Heart right ventricle (tissue), 16 donors: ENCODE results near the gene POLDIP3. TPM values are rescaled to one million over a fixed set of nuclear protein-coding genes. Genes with fewer than 3 reads are reported as not detected.

Experiments used
- ATAC-seq, 8 donors: fragments of 200-7000 bp; cut with Tn5 transposase; one replicate each; pipeline ENCODE4 v1.9.1; 2020; ENCODE audit warnings: mild to moderate bottlenecking in 8 of 8, moderate library complexity in 8 of 8, moderate number of reproducible peaks in 1 of 8
- DNase-seq, 2 donors: peaks; one replicate each; pipeline ENCODE4 v3.0.0-alpha.2; 2020
- H3K27ac ChIP-seq, 10 donors: fragments of 200-600 bp; sonication (generic) in 2 of 10; one replicate each; pipeline versions ENCODE4 v1.5.0 to v1.8.0; 2020 to 2022; ENCODE audit warnings: mild to moderate bottlenecking in 3 of 10
- H3K27me3 ChIP-seq, 7 donors: fragments of 200-600 bp; one replicate each; pipeline ENCODE4 v1.8.0; 2021 to 2022; ENCODE audit warnings: mild to moderate bottlenecking in 2 of 7
- H3K36me3 ChIP-seq, 9 donors: fragments of 200-600 bp; sonication (generic) in 1 of 9; one replicate each; pipeline versions ENCODE4 v1.5.0 to v1.8.0; 2020 to 2022; ENCODE audit warnings: mild to moderate bottlenecking in 2 of 9
- H3K4me1 ChIP-seq, 9 donors: fragments of 200-600 bp; sonication (generic) in 1 of 9; one replicate each; pipeline versions ENCODE4 v1.5.0 to v1.8.0; 2020 to 2022; ENCODE audit warnings: mild to moderate bottlenecking in 4 of 9
- H3K4me3 ChIP-seq, 10 donors: fragments of 200-600 bp; sonication (generic) in 2 of 10; one replicate each; pipeline versions ENCODE4 v1.5.0 to v1.8.0; 2020 to 2022; ENCODE audit warnings: mild to moderate bottlenecking in 7 of 10, moderate library complexity in 2 of 10
- H3K9me3 ChIP-seq, 11 donors: fragments of 200-600 bp in 10 of 11; sonication (generic) in 2 of 11; one replicate each; pipeline versions ENCODE4 v1.5.0 to v1.8.0; 2013 to 2022; ENCODE audit warnings: mild to moderate bottlenecking in 2 of 11, control low read depth in 1 of 11, moderate library complexity in 1 of 11
- WGBS, 2 donors: extraction: QIAGEN DNeasy Blood & Tissue Kit; methylation state at CpG; one replicate each; pipeline ENCODE4 v1.1.7; 2013; ENCODE audit warnings: inconsistent platforms in 1 of 2; 5-methylcytosine and 5-hydroxymethylcytosine counted together
- intact Hi-C, 10 donors: fragments of 100-400 bp; cut with DNase I; formaldehyde crosslinking; loops; one replicate each; pipeline versions ENCODE4 v1.11.1 to v1.14.2; 2022
- polyA plus RNA-seq, 2 donors: library from polyadenylated mRNA; stranded (reverse); fragments of 200-250 nt; gene quantifications; one replicate each; pipeline ENCODE4 v1.2.3, GENCODE V29; 2013
- total RNA-seq, 10 donors: library from RNA; stranded (reverse); fragmentation: NEBNext Ultra II Directional in 3 of 10; extraction: Animal tissue kit (Norgen Biotek cat#: 25700) in 3 of 10; gene quantifications; one replicate each; pipeline versions ENCODE4 v1.2.1 to v1.2.4, GENCODE V29; 2021 to 2023
- TF ChIP-seq, protein P1 (sequence below), 9 donors: fragments of 200-600 bp; sonication (generic) in 2 of 9; IDR thresholded peaks; one replicate each; pipeline versions ENCODE4 v1.5.0 to v1.8.0; 2021 to 2022; ENCODE audit warnings: antibody characterized with exemption in 9 of 9, mild to moderate bottlenecking in 5 of 9, moderate library complexity in 1 of 9
- donor health status: Arrhythmogenic right ventricular cardiomyopathy.
- donor health status: ischemic (EF 13 %, LVEDD 7.1; RV severe dilation, severe dysfunction).
- donor health status: healthy with polysubstance abuse.
- donor health status: DM: no; HTN: yes; CAD: no.
- donor health status: DM: no; HTN: no; CAD: no.
- donor health status: ischemic (EF 25% LVEDD 6.9; RV normal size, moderate dysfunction).
- donor health status: ischemic (EF 25% LVEDD 5.7; RV mildly dilated, moderate dysfunction).
- donor health status: healthy.
- donor health status: DM: yes; HTN: yes; CAD: no.
- donor health status: Ischemic cardiomyopathy.
- donor health status: ischemic (EF 35%, LVEDD 5.7; RV mildly dilated, moderate dysfunction).
- donor health status: nonischemic (EF 11% LVEDD 7.7; RV severe dilation, severe dysfunction).
- donor health status: DM: yes; HTN: yes; CAD: no.
- donor health status: PGD.
- donor health status: ischemic (EF 29% LVEDD 5.4; RV normal size, mild dysfunction).
- donor health status: nonischemic (EF 23%, LVEDD 6.1; RV moderate dilation, normal function).

The POLDIP3 gene
- total and polyA plus RNA-seq, 12 donors = 11.9 to 42.6 (median 32.5) TPM

DNA sequence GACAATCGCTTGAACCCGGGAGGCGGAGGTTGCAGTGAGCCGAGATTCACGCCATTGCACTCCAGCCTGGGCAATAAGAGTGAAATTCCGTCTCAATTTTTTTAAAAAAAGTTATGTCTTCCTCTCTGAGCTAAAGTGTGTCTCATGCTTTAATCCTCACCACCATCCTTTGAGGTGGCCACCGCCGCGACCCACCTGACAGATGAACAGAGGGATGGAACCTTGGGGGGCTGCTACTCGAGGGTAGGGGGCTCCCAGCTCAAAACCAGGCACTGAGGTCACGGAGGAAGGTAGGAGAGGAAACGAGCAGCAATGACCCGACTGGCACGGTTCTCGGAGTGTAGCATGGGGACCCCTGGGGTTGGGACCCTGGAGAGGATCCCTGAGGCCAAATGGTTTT, 10.7 kb upstream of the POLDIP3 start:
- TF ChIP-seq, protein P1, sequence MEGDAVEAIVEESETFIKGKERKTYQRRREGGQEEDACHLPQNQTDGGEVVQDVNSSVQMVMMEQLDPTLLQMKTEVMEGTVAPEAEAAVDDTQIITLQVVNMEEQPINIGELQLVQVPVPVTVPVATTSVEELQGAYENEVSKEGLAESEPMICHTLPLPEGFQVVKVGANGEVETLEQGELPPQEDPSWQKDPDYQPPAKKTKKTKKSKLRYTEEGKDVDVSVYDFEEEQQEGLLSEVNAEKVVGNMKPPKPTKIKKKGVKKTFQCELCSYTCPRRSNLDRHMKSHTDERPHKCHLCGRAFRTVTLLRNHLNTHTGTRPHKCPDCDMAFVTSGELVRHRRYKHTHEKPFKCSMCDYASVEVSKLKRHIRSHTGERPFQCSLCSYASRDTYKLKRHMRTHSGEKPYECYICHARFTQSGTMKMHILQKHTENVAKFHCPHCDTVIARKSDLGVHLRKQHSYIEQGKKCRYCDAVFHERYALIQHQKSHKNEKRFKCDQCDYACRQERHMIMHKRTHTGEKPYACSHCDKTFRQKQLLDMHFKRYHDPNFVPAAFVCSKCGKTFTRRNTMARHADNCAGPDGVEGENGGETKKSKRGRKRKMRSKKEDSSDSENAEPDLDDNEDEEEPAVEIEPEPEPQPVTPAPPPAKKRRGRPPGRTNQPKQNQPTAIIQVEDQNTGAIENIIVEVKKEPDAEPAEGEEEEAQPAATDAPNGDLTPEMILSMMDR (IDR thresholded peaks at IDR 0.05) = no peak
- 88 to 91% methylated on average over 15 of the region's 15 CpGs for WGBS, 2 donors
- Histone ChIP-seq H3K4me1 (peaks cover 5 to 34% (median 23%) of the 10 kb centered on the region in 9 donors), H3K9me3 (no peaks in the 10 kb centered on the region), H3K27ac (no peak overlapping the region), H3K4me3 (no peak overlapping the region), H3K36me3 (peaks cover 6 to 90% (median 63%) of the 10 kb centered on the region in 9 donors), H3K27me3 (no peaks in the 10 kb centered on the region)
- intact Hi-C loops = loop anchor here in 1 of 10 donors (10.0 kb wide), 1 partner anchor 189 kb away; no protein-coding TSS in a partner anchor
- DNase-seq (no peak), ATAC-seq (no peak)

DNA sequence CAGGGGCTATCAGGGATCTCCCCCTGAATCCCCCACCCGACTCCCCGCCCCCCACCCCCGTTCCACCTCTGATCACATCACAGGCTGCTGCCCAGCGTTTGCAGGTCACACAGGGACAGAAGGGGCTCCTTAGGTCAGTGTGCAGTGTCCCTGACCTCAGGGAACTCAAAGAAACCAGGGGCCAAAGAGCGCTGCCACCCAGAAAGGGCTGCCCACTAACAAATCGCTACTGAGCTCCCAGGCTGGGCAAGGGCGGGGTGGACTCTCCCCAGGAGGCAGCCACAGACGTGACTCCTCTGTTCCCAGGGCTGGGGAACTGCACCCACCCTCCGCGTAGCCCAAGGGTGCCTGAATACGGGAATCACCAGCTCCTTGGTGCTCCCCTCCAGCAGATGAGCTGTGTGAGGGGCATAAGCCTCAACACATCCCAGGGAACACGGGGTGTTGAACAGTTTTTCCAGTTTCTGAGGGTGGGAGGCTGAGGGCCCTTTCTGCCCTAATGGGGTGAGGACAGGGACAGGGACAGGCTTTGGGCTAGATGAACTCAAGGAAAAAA, 9.9 kb upstream of the POLDIP3 start:
- no peak for ATAC-seq
- Histone ChIP-seq H3K9me3 (no peaks in the 10 kb centered on the region), H3K4me1 (peaks cover 5 to 34% (median 23%) of the 10 kb centered on the region in 9 donors), H3K36me3 (peaks cover 6 to 90% (median 62%) of the 10 kb centered on the region in 9 donors), H3K4me3 (no peak overlapping the region), H3K27me3 (no peaks in the 10 kb centered on the region), H3K27ac (peak overlapping the region in 7 of 10 donors; percentile 6 to 68 (median 50))
- TF ChIP-seq, protein P1 (IDR thresholded peaks at IDR 0.05) = no peak
- DNase-seq = no peak
- WGBS, 2 donors = 74 to 75% methylated on average over 12 of the region's 12 CpGs
- intact Hi-C loops = loop anchor here in 4 of 10 donors (5.0 to 10.0 kb wide), 4 partner anchors 188 to 198 kb away; no protein-coding TSS in a partner anchor

DNA sequence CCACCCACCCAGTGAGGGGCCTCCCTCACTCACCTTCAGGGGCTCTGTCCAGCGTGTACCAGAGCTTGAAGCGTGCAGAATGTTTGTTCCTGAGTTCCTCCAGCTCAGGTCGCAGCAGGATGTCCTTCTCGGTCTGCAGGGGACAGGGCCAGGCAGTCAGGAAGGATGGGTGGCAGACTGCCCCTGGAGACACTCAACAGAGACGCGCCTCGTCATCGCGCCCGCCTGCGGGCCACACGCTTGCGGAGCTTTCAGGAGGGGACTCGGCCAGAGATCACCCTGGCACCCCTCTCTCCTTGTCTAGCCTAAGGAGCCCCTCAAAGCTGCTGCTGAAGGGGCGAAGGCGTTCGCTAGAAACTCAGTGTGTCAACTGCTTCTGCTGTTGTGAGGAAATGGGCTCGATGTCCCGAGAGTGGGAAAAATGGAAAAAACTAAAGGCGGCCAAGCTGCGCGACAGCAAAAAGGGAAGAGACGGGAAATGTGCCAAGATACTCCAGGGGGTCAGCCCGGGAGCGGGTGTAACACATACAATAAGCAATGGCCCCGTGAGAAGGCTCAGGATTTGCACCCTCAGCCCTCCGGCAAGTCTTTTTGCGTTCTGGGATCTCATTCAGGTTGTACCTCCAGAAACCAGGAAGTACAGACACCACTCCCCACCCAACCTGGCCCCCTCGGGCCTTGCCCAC, 9.2 kb upstream of the POLDIP3 start:
- peak in 3 of 8 donors; percentile 1 to 21 (median 3) for ATAC-seq
- 57 to 60% methylated on average over 29 of the region's 29 CpGs for WGBS, 2 donors
- TF ChIP-seq, protein P1 (IDR thresholded peaks at IDR 0.05) = no peak
- no peaks in the 10 kb centered on the region for H3K9me3 ChIP-seq
- no peak overlapping the region for H3K4me3 ChIP-seq
- no peaks in the 10 kb centered on the region for H3K27me3 ChIP-seq
- peak in 1 of 2 donors; percentile 50 for DNase-seq
- H3K27ac ChIP-seq = peak overlapping the region in 9 of 10 donors; percentile 4 to 68 (median 50)
- H3K36me3 ChIP-seq = peaks cover 6 to 90% (median 63%) of the 10 kb centered on the region in 9 donors
- intact Hi-C loops = loop anchor here in 4 of 10 donors (5.0 to 10.0 kb wide), 4 partner anchors 188 to 198 kb away; no protein-coding TSS in a partner anchor
- peaks cover 5 to 34% (median 23%) of the 10 kb centered on the region in 9 donors for H3K4me1 ChIP-seq

DNA sequence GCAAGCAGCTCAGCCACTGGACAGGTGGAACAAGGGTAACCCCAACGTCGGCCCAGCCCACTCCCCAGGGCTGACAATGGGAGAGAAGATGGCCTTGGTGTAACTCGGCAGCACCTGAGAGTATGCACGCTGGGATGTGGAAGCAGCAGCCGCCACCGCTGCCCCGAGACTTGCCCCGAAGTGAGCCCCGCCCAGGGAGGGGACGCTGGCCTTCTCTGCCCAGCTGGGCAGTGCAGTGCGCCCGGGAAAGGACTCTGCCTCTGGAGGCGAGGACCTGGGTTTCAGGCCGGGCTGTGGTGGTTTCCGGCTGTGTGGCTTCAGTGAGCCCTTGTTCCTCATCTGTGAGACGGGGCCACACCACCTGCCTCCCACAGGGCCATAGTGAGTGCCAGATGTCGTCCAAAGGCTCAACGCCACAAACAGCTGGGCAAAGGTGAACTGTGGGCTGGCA, 8.6 kb upstream of the POLDIP3 start:
- H3K36me3 ChIP-seq = peaks cover 6 to 87% (median 57%) of the 10 kb centered on the region in 9 donors
- ATAC-seq (no peak), DNase-seq (no peak)
- TF ChIP-seq, protein P1 (IDR thresholded peaks at IDR 0.05) = no peak
- no peaks in the 10 kb centered on the region for H3K27me3 ChIP-seq
- H3K4me3 ChIP-seq = no peak overlapping the region
- intact Hi-C loops = loop anchor here in 4 of 10 donors (5.0 to 10.0 kb wide), 4 partner anchors 189 to 199 kb away; no protein-coding TSS in a partner anchor
- WGBS, 2 donors = 83 to 90% methylated on average over 18 of the region's 18 CpGs
- H3K4me1 ChIP-seq = peaks cover 5 to 34% (median 23%) of the 10 kb centered on the region in 9 donors
- peak overlapping the region in 8 of 10 donors; percentile 4 to 68 (median 51) for H3K27ac ChIP-seq
- H3K9me3 ChIP-seq = no peaks in the 10 kb centered on the region
